T-helper 2 cell treated with Interferon-gamma antibody and Interleukin-4, amounts not matched to agents 5 μg/mL and 100 μg/mL, for 36 hours (primary cell): ENCODE results near the gene N4BP2L1.

Experiments used
- DNase-seq: peaks from one replicate; pipeline ENCODE4 v3.0.0; 2021; ENCODE audit warnings: low spot score
- H3K27ac Mint-ChIP-seq: one replicate; pipeline ENCODE4 v1.8.0; 2021; ENCODE audit warnings: mild to moderate bottlenecking, mixed read lengths
- H3K27me3 Mint-ChIP-seq: one replicate; pipeline ENCODE4 v1.8.0; 2021; ENCODE audit warnings: low read depth, mixed read lengths
- H3K36me3 Mint-ChIP-seq: one replicate; pipeline ENCODE4 v1.8.0; 2021; ENCODE audit warnings: low read depth, mixed read lengths
- H3K4me1 Mint-ChIP-seq: one replicate; pipeline ENCODE4 v1.8.0; 2021; ENCODE audit warnings: low read depth, mixed read lengths
- H3K4me3 Mint-ChIP-seq: one replicate; pipeline ENCODE4 v1.8.0; 2022; ENCODE audit warnings: mild to moderate bottlenecking, moderate library complexity, mixed read lengths
- H3K9me3 Mint-ChIP-seq: one replicate; pipeline ENCODE4 v1.8.0; 2021; ENCODE audit warnings: mixed read lengths

The N4BP2L1 gene

GRCh38 chr13:32427852-32428580 is at the start of gene N4BP2L1:
Gene N4BP2L1 (minus strand): TSS chr13:32428130. CDS start chr13:32428082, 48 bp downstream.
- Mint-ChIP-seq H3K27ac (peak within 1 kb of the TSS; percentile 98), H3K27me3 (no peaks in the 10 kb centered on the region), H3K36me3 (peaks cover 21% of the 10 kb centered on the region), H3K4me1 (peaks cover 36% of the 10 kb centered on the region), H3K4me3 (peak within 1 kb of the TSS; percentile 95), H3K9me3 (peaks cover 1% of the 10 kb centered on the region)
- peak; percentile 89 for DNase-seq

GRCh38 chr13:32476892-32477291 is 49.0 kb upstream of the N4BP2L1 start:
- H3K36me3 Mint-ChIP-seq, result no peaks in the 10 kb centered on the region
- DNase-seq, result no peak
- no peak overlapping the region for H3K27ac Mint-ChIP-seq
- H3K4me1 Mint-ChIP-seq, result peaks cover 7% of the 10 kb centered on the region
- no peaks in the 10 kb centered on the region for H3K9me3 Mint-ChIP-seq
- no peaks in the 10 kb centered on the region for H3K27me3 Mint-ChIP-seq
- H3K4me3 Mint-ChIP-seq, result no peak overlapping the region

GRCh38 chr13:32476021-32476731 is 48.2 kb upstream of the N4BP2L1 start:
- Mint-ChIP-seq H3K9me3 (no peaks in the 10 kb centered on the region), H3K36me3 (no peaks in the 10 kb centered on the region), H3K27ac (no peak overlapping the region), H3K4me3 (no peak overlapping the region), H3K27me3 (no peaks in the 10 kb centered on the region), H3K4me1 (peaks cover 15% of the 10 kb centered on the region)
- DNase-seq, result no peak

- no peak overlapping the region for H3K4me3 Mint-ChIP-seq
- H3K4me1 Mint-ChIP-seq, result peaks cover 16% of the 10 kb centered on the region
- no peak for DNase-seq
- H3K9me3 Mint-ChIP-seq, result no peaks in the 10 kb centered on the region
- no peaks in the 10 kb centered on the region for H3K36me3 Mint-ChIP-seq
- no peaks in the 10 kb centered on the region for H3K27me3 Mint-ChIP-seq
- no peak overlapping the region for H3K27ac Mint-ChIP-seq
Observed at GRCh38 chr13:32474999-32475792, 47.3 kb upstream of the N4BP2L1 start.

- no peak overlapping the region for H3K27ac Mint-ChIP-seq
- H3K36me3 Mint-ChIP-seq, result no peaks in the 10 kb centered on the region
- no peak overlapping the region for H3K4me3 Mint-ChIP-seq
- no peaks in the 10 kb centered on the region for H3K27me3 Mint-ChIP-seq
- H3K4me1 Mint-ChIP-seq, result peaks cover 16% of the 10 kb centered on the region
- DNase-seq, result no peak
- H3K9me3 Mint-ChIP-seq, result no peaks in the 10 kb centered on the region
Observed at GRCh38 chr13:32473650-32474049, 45.7 kb upstream of the N4BP2L1 start.

- H3K9me3 Mint-ChIP-seq, result no peaks in the 10 kb centered on the region
- peak overlapping the region; percentile 39 for H3K4me3 Mint-ChIP-seq
- peak overlapping the region; percentile 60 for H3K27ac Mint-ChIP-seq
- H3K27me3 Mint-ChIP-seq, result no peaks in the 10 kb centered on the region
- no peaks in the 10 kb centered on the region for H3K36me3 Mint-ChIP-seq
- DNase-seq, result no peak
- peaks cover 16% of the 10 kb centered on the region for H3K4me1 Mint-ChIP-seq
Observed at GRCh38 chr13:32472194-32472621, 44.3 kb upstream of the N4BP2L1 start.

GRCh38 chr13:32471187-32471922 is 43.4 kb upstream of the N4BP2L1 start:
- no peaks in the 10 kb centered on the region for H3K36me3 Mint-ChIP-seq
- H3K27me3 Mint-ChIP-seq, result no peaks in the 10 kb centered on the region
- peaks cover 16% of the 10 kb centered on the region for H3K4me1 Mint-ChIP-seq
- peak overlapping the region; percentile 60 for H3K27ac Mint-ChIP-seq
- DNase-seq, result no peak
- H3K9me3 Mint-ChIP-seq, result no peaks in the 10 kb centered on the region
- H3K4me3 Mint-ChIP-seq, result peak overlapping the region; percentile 39

- H3K27me3 Mint-ChIP-seq, result no peaks in the 10 kb centered on the region
- peaks cover 5% of the 10 kb centered on the region for H3K9me3 Mint-ChIP-seq
- peaks cover 16% of the 10 kb centered on the region for H3K4me1 Mint-ChIP-seq
- H3K27ac Mint-ChIP-seq, result no peak overlapping the region
- DNase-seq, result no peak
- H3K36me3 Mint-ChIP-seq, result peaks cover 3% of the 10 kb centered on the region
- H3K4me3 Mint-ChIP-seq, result no peak overlapping the region
Observed at GRCh38 chr13:32468502-32469142, 40.7 kb upstream of the N4BP2L1 start.

GRCh38 chr13:32456591-32456990 is 28.7 kb upstream of the N4BP2L1 start:
- Mint-ChIP-seq H3K27me3 (no peaks in the 10 kb centered on the region), H3K36me3 (peaks cover 21% of the 10 kb centered on the region), H3K4me1 (peaks cover 5% of the 10 kb centered on the region), H3K4me3 (no peak overlapping the region), H3K27ac (no peak overlapping the region), H3K9me3 (peaks cover 29% of the 10 kb centered on the region)
- DNase-seq, result no peak

GRCh38 chr13:32455594-32455903 is 27.6 kb upstream of the N4BP2L1 start:
- no peak overlapping the region for H3K4me3 Mint-ChIP-seq
- peaks cover 17% of the 10 kb centered on the region for H3K36me3 Mint-ChIP-seq
- no peak for DNase-seq
- no peak overlapping the region for H3K27ac Mint-ChIP-seq
- H3K9me3 Mint-ChIP-seq, result peaks cover 29% of the 10 kb centered on the region
- H3K4me1 Mint-ChIP-seq, result peaks cover 5% of the 10 kb centered on the region
- no peaks in the 10 kb centered on the region for H3K27me3 Mint-ChIP-seq

GRCh38 chr13:32454886-32455593 is 27.1 kb upstream of the N4BP2L1 start:
- no peaks in the 10 kb centered on the region for H3K27me3 Mint-ChIP-seq
- DNase-seq, result no peak
- H3K27ac Mint-ChIP-seq, result no peak overlapping the region
- no peak overlapping the region for H3K4me3 Mint-ChIP-seq
- H3K36me3 Mint-ChIP-seq, result peaks cover 17% of the 10 kb centered on the region
- peaks cover 5% of the 10 kb centered on the region for H3K4me1 Mint-ChIP-seq
- peaks cover 29% of the 10 kb centered on the region for H3K9me3 Mint-ChIP-seq

- DNase-seq, result no peak
- H3K27ac Mint-ChIP-seq, result no peak overlapping the region
- H3K4me3 Mint-ChIP-seq, result no peak overlapping the region
- H3K4me1 Mint-ChIP-seq, result peaks cover 5% of the 10 kb centered on the region
- H3K36me3 Mint-ChIP-seq, result peaks cover 17% of the 10 kb centered on the region
- peaks cover 28% of the 10 kb centered on the region for H3K9me3 Mint-ChIP-seq
- H3K27me3 Mint-ChIP-seq, result no peaks in the 10 kb centered on the region
Observed at GRCh38 chr13:32453981-32454380, 26.1 kb upstream of the N4BP2L1 start.

- Mint-ChIP-seq H3K4me1 (peaks cover 16% of the 10 kb centered on the region), H3K27me3 (no peaks in the 10 kb centered on the region), H3K4me3 (no peak overlapping the region), H3K27ac (no peak overlapping the region), H3K9me3 (no peaks in the 10 kb centered on the region), H3K36me3 (no peaks in the 10 kb centered on the region)
- DNase-seq, result no peak
Observed at GRCh38 chr13:32448972-32449371, 21.0 kb upstream of the N4BP2L1 start.
